HG03135 (cell line): ENCODE data around the gene CGB3.
"Not testable (repeated sequence)": the region's sequence is repeated elsewhere in the genome, so short reads cannot be mapped to it uniquely, and the experiment has no call there.

Source experiments
- ATAC-seq: cut with Tn5 transposase; IDR thresholded peaks from one replicate; pipeline ENCODE4 v1.9.1; 2021; ENCODE audit warnings: mild to moderate bottlenecking, moderate library complexity; ENCODE audit not compliant: unreplicated experiment

The CGB3 gene

GRCh38 chr19:49042666-49043065 lies 18.5 kb upstream of the CGB3 start:
- ATAC-seq = not testable (repeated sequence)

GRCh38 chr19:49042177-49042576 lies 18.0 kb upstream of the CGB3 start:
- no peak for ATAC-seq

- ATAC-seq = not testable (repeated sequence)
Measured at GRCh38 chr19:49039736-49040135, 15.6 kb upstream of the CGB3 start.

- ATAC-seq = not testable (repeated sequence)
Measured at GRCh38 chr19:49038557-49039276, 14.6 kb upstream of the CGB3 start.

GRCh38 chr19:49038111-49038510 lies 14.0 kb upstream of the CGB3 start:
- ATAC-seq = not testable (repeated sequence)

- not testable (repeated sequence) for ATAC-seq
Measured at GRCh38 chr19:49036815-49037214, 12.7 kb upstream of the CGB3 start, which contains the start of gene CGB1. CGB1 (minus strand) TSS chr19:49036895; CDS start chr19:49036711, 184 bp downstream.

- not testable (repeated sequence) for ATAC-seq
Measured at GRCh38 chr19:49031642-49032301, 7.6 kb upstream of the CGB3 start, which contains the start of gene CGB2. CGB2 (plus strand) TSS chr19:49031890; CDS start chr19:49032096, 206 bp downstream.

- ATAC-seq = not testable (repeated sequence)
Measured at GRCh38 chr19:49030323-49030722, 6.2 kb upstream of the CGB3 start.

GRCh38 chr19:49029749-49030148 lies 5.6 kb upstream of the CGB3 start:
- ATAC-seq = not testable (repeated sequence)

- ATAC-seq = not testable (repeated sequence)
Measured at GRCh38 chr19:49028686-49029085, 4.6 kb upstream of the CGB3 start.

GRCh38 chr19:49025599-49025998 lies 1.5 kb upstream of the CGB3 start:
- not testable (repeated sequence) for ATAC-seq

- not testable (repeated sequence) for ATAC-seq
Measured at GRCh38 chr19:49025088-49025487, 955 bp upstream of the CGB3 start.

GRCh38 chr19:49022116-49022515 lies 2.0 kb downstream of the CGB3 start:
- ATAC-seq = no peak

GRCh38 chr19:49020931-49021895 lies 2.9 kb downstream of the CGB3 start:
- ATAC-seq = no peak

- ATAC-seq = no peak
Measured at GRCh38 chr19:49020342-49020741, 3.8 kb downstream of the CGB3 start.

- no peak for ATAC-seq
Measured at GRCh38 chr19:49019242-49019932, 4.7 kb downstream of the CGB3 start.

- ATAC-seq = not testable (repeated sequence)
Measured at GRCh38 chr19:49018388-49019241, 5.5 kb downstream of the CGB3 start.

GRCh38 chr19:49017666-49018351 lies 6.3 kb downstream of the CGB3 start:
- no peak for ATAC-seq
